ENCODE data around the gene MRPL54.

The MRPL54 gene

GRCh38 chr19:3770136-3770999 is 7.9 kb downstream of the MRPL54 start:
- no peak for DNase-seq

DNA sequence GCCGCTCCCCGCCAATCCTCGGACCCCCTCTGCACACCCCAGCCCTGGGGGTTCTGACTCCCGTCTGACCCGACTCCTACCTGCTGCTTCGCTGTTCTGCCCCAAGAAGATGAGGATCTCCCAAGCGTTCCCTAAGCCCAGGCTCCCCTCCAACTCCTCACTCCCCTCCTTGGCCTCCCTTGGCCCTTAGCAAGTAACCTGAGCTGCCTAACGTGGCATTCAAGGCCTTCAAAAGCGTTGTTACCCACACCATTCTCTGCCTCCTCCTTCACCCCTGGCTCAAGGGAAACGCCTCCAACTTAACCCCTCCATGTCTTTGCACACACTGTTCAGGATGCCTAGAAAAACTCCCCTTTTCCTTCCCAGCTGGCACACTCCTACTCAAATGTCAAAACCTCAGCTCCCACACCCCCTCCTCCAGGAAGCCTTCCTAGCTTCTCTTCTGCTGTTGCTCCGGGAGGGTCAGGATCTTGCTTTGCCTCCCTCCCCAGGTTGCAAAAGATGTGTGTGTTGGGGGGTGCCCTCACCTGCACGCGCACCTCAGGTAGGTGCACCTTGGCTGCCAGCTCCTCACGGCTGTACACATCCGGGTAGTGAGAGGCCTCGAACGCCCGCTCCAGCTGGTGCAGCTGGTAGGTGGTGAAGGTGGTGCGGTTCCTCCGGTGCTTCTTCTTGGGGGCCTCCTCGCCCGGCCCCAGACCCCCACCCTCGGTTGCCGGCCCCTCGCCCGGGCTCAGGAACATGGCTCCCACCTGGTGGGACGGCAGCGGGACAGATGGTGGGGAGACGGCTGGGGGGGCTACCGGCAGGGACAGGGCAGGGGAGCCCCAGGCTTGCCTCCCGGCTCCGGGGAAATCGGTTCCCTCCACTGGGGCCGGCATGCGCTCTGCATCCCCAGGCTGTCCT is 8.8 kb downstream of the MRPL54 start:
- DNase-seq: no peak

- no peak for DNase-seq
Observed at GRCh38 chr19:3771906-3772455, 9.5 kb downstream of the MRPL54 start, which contains the start of gene RAX2. TSS of gene RAX2 (minus strand) at chr19:3772228. CDS start at chr19:3771742, 486 bp downstream.

- DNase-seq: no peak
Observed at GRCh38 chr19:3773814-3774515, 11.5 kb downstream of the MRPL54 start.

GRCh38 chr19:3774621-3775373 is 12.3 kb downstream of the MRPL54 start:
- DNase-seq: no peak

- DNase-seq: no peak
Observed at GRCh38 chr19:3775374-3775711, 12.9 kb downstream of the MRPL54 start.

DNA sequence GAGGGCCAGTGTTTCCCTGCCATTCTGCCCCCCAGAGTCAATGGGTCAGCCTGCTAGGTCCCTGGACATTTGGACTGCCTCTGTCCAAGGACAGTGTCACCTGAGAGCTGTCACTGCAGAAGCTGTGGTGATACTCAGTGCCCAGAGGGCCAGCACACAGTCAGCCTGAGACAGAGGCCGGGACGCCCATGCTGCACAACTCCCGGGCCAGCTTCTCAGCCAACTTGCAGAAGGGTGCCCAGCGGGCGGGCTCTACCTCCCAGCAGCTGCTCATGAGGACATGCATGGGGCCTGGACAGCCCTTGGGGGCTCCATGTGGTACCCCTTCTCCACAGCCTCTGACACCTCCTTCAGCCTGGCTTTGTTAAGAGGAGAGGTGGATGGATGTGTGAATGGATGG is 13.3 kb downstream of the MRPL54 start:
- no peak for DNase-seq

DNA sequence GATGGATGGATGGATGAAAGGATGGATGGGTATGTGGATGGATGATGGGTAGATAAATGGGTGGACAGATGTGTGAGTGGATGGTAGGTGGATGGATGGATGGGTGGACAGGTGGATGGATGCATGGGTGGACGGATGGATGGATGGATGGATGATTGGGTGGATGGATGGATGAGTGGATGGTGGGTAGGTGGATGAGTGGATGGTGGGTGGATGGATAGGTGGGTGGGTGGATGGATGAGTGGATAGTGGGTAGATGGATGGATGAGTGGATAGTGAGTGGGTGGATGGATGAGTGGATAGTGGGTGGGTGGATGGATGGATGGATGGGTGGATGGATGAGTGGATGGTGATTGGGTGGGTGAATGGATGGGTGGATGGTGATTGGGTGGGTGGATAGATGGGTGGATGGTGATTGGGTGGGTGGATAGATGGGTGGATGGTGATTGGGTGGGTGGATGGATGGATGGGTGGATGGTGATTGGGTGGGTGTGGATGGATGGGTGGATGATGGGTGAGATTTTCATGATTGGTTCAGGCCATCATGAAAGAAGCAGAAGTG is 14.1 kb downstream of the MRPL54 start:
- DNase-seq: no peak

GRCh38 chr19:3778104-3778867 is 15.8 kb downstream of the MRPL54 start:
- DNase-seq: no peak

DNA sequence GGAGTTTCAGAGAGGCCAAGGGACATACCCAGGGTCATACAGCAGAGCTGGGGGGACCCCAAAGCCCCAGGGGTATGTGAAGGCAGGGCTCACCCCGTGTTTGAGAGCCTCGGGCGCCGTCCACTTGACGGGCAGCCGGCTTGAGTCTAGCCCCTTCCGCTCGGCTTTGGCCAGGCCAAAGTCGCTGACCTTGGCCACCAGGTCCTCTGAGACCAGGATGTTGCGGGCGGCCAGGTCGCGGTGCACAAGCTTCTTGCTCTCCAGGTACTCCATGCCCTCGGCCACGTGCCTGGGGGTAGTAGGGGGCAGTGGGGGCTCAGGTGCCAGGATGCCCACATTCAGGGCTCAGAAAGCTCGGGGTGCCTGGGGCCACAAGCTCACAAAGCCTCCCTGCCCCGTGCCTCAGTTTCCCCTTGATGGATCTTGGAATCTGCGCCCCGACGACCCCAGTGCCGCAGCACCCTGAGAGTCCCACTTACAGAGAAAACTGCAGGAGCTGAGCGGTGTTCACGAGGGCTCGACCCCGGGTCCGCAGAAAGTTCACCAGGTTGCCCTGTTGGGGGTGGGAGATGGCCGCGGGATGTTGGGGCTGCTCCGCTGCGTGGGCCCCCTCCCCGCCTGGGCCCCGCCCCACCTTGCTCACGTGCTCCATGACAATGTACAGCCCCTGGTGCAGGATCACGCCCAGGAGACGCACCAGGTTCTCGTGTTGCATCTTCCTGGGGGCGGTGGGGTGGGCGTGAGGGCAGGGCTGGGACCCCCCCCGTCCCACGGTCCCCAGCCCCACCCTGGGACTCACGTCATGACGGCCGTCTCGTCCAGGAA is 16.6 kb downstream of the MRPL54 start:
- DNase-seq: no peak

DNA sequence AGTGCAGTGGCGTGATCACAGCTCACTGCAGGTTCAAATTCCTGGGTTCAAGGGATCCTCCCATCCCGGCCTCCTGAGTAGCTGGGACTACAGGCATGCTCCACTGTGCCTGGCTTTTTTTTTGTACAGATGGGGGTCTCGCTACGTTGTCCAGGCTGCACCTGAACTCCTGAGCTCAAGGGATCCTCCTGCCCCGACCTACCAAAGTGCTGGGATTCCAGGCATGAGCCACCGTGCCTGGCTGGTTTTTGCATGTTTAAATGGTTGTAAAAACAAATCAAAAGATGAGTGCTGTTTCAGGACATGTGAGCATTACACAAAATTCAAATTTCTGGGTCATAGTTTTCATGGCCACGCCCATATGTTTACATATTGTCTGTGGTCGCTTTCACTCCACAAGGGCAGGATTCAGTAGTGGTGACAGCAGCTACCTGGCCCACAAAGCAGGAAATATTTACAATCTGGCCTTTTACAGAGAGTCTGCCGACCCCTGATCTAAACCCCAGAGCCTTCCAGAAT is 18.4 kb downstream of the MRPL54 start:
- DNase-seq: no peak

GRCh38 chr19:3781603-3782002 is 19.1 kb downstream of the MRPL54 start:
- no peak for DNase-seq

DNA sequence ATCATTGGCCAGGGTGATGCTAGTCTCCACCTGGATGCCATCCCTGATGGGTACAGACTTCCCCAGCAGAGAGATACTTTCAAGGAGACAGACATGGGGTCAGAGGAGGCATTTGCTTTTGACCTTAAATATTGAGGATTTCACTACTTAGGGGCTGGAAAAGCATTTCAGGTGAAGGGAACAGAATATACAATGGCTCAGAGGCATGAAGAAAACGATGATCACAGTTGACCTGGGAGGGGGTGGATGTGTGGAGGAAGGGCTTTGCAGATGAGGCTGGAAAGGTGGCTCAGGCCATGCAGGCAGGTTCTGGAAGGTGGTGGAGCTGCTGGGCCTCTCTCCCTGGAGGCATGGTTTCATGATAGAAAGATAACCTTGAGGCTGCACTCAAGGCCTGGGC is 19.8 kb downstream of the MRPL54 start:
- no peak for DNase-seq

DNA sequence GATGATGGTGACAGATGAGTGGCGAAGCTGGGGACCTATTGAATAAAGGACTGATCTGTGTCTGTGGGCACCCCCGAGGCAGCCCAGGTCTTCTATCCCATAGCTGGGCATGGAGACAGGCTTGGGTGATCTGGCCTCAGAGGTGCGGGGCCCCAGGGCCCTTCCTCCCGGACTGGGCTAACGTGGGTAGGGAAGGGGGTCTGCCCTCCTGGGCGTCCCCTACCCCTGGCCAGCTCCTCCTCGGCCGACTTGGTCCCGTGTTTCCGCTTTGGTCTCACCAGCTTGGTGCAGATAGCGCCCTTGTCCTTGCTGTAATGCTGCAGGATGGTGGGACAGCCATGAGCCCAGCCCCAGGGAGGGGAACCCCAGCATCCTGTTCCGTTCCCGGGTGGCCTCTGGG is 20.4 kb downstream of the MRPL54 start:
- no peak for DNase-seq

- no peak for DNase-seq
Observed at GRCh38 chr19:3783660-3784584, 21.4 kb downstream of the MRPL54 start.

DNA sequence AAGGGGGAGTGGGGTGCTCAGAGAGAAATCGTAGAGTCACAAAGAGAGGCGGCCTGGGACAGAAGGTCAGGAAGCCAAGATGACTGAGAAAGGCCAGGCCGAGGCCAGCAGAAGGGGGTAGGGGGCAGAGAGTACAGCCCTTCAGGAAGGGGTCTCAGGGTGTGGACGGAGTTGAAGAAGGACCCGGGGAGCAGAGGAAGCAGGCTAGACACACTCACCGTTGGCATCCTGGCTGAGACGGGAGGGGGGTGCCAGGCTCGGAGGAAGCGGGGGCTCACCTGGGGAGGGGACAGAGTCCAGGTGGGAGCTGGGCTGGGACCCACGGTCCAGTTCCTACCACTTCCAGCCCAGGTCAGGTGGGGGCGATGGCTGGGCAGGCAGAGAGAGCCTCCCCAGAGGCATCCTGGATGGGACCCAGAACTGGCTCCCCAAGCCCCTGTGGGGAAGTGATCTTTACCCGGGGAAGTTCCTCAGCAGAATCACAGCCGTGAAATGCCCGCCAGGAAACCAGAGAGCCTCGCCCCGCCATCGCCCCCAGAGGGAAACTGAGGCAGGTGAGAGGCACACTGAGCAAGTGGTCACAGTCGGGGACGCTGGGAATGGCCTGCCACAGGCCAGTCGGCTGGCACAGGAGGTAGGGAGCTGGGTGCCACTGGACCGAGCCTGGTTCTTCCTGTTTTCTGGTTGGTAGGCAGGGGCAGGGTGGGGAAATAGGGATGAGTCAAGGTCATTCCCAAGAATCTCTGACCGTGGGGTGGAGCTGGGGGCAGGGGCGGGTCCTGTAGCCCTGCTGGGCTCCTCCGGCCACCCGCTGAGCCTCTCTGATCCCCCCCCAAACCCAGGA is 22.3 kb downstream of the MRPL54 start:
- DNase-seq: no peak

DNA sequence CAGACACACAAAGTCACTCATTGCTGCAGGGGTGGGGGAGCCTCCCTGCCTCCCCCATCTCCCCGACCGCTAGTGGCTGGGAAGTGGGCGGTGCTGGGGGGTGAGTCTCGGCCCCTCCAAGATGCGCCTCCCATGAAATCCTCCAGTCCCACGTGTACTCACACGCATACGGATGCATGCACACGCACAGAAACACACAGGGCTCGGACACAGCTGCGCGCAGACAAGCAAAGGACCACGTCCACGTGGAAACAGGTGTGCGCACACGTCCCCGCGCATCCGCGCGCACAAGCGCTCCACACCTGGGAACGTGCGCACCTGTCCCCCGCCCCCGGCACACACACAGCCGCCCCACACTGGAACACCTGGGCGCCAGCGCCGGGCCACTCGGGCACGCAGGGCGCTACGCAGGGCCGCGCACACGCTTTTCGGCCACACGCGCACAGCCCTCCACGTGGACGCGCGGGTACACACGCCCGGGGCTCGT is 23.0 kb downstream of the MRPL54 start:
- no peak for DNase-seq
